Activated CD4-positive, alpha-beta T cell treated with anti-CD3 and anti-CD28 coated beads for 1 hour (primary cell): ENCODE measurements around the gene CSNK1G1.
A peak's percentile ranks its signal among the peaks of the same experiment; 100 is the strongest.
"Not testable (repeated sequence)": the region's sequence is repeated elsewhere in the genome, so short reads cannot be mapped to it uniquely, and the experiment has no call there.

Experiments used
- DNase-seq: peaks from one replicate; pipeline ENCODE4 v3.0.0-alpha.2; 2020

The CSNK1G1 gene

DNA sequence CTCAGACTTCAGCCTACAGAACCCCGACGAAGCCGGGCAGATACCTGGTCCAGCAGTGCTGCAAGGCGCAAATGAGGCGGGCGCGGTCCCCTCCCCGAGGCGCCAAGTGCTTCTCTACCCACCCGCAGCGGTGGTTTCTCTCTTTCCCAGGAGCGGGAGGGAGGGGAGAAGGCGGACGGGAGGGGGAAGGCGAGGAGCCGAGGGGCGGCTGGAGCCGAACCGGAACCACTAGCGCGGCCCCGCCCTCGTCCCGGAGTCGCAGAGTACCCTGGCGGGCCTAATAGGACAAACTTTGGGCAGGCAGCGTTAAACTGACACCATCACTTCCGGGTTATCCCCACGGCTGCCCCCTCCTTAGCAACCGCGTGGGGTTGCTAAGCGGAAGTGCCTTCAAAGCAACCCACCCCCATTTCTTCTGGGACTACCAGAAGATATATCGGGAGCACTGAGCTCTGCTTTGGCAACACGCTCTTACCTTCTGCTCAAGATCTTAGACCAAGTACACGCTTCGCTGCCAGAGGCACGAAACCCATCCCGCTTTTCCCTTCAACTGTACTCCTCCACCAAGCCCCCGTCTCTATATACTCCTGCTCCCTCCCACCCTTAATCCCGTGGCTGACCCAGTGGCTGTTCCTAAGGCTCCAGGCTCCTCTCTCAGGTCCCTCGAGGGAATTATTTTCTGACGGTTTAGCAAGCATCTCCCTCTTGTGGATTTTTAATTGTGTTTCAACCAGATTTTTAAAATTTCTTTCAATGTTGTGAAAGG lies at the start of gene CSNK1G1:
TSS of gene CSNK1G1 (minus strand) at position 230 of the 766 bp plus-strand sequence. CDS start 55,674 bp downstream, outside the sequence.
- DNase-seq = peak; percentile 89

DNA sequence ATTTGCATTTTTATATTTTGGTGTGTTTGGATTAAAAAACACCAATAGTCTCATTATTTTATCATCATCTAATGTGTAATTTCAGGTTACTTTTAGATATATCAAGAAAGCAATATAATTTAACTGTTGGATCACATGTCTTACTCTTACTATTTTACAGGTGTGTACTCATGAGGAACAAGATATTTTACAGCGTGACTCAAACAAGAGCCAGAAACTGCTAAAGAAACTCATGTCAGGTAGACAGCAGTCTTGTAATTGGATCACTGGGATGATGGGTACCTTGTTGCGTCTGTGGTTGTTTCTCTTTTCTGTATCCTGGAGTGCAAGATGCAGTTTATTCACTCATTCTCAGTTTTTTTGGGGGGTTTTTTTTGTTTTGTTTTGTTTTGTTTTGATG lies 44.6 kb upstream of the CSNK1G1 start:
- no peak for DNase-seq

DNA sequence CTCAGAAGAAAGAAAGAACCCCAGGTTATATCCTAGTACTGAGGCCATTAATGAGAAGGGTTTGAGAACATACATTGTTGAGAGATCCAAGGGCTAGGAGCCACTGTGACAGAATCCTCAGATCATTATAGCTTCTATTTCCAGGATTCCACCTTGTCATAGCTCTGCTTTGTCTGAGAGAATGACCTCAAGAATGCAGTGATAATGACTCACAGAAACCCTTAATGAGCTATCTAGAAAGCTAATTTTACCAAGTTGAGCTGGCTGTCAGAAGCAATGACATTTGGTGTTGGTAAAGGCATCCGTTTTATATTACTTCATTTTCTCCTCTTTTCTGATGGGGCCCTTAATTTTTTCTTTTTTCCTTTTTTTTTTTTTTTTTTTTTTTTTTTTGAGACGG lies 42.6 kb upstream of the CSNK1G1 start:
- no peak for DNase-seq

DNA sequence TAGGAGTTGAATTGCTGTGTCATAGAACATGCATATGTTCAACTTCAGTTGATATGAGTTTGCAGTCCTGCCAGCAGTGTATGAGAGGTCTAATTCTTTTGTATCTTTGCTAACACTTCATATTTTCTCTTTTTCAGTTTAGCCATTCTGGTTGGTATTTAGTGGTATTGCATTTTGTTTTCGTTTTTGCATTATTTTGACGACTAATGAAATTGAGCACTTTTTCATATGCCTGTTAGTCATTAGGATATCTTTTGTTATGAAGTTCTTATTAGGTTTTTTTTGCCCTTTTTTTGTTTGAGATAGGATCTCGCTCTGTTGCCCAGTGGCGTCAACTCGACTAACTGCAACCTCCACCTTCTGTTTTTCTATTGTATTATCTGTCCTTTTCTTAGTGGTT lies 40.8 kb upstream of the CSNK1G1 start:
- DNase-seq = no peak

DNA sequence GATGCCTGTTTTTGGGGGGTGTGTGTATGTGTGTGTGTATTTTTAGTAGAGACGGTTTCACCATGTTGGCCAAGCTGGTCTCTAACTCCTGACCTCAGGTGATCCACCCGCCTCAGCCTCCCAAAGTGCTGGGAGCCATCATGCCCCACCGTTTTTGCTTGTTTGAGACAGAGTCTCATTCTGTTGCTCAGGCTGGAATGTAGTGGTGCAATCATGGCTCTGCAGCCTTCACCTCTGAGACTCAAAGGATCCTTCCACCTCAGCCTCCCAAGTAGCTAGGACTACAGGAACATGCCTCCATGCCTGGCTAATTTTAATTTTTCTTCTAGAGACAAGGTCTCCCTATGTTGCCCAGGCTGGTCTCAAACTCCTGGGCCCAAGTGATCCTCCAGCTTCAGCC lies 36.5 kb upstream of the CSNK1G1 start:
- DNase-seq = not testable (repeated sequence)

DNA sequence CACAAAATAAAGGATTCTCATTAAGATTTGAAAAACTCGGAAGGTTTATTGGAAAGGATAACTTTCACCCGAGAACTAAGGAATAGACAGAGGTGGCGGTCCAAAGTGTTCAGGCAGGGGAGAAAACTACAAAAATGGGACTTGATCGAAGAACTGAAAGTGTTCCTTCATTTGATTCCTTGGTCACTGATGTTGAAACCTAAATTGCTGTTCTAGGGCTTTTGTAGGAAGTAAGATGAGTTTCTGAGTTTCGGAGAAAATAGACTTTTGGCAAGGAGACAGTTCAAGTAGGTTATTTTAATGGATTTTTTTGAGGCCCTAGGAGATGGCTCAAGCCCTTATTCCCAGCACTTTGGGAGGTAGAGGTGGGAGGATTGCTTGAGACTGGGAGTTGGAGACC lies 33.1 kb upstream of the CSNK1G1 start:
- no peak for DNase-seq

DNA sequence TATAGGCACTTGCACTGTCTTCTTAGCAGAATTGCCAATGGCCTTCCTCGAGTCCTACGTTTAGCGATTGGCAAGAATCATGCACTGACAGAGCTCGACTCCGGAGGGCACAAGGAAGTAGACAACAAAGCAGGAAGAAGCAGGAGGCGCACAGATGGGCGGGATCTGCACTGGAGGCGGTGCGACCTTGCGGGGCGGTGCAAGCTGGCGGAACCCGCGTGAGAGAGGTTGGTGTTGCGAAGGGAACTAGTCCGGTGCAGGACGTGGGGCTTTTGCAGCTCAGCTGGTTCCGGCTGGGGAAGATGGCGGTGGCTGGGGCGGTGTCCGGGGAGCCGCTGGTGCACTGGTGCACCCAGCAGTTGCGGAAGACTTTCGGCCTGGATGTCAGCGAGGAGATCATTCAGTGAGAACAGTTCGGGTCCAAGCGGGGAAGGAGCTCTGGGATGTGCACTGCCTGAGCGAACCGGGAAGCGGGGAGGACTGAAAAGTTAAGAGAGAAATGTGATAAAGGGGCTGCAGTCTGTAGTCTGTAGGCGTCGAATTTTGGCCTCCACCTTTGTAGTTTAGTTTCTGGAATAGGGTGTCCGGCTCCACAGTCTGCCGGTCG lies 31.7 kb upstream of the CSNK1G1 start, which contains the start of gene TRIP4:
TSS of gene TRIP4 (plus strand) at position 275 of the 607 bp plus-strand sequence. CDS start at position 303, 28 bp downstream.
- DNase-seq = peak; percentile 94

DNA sequence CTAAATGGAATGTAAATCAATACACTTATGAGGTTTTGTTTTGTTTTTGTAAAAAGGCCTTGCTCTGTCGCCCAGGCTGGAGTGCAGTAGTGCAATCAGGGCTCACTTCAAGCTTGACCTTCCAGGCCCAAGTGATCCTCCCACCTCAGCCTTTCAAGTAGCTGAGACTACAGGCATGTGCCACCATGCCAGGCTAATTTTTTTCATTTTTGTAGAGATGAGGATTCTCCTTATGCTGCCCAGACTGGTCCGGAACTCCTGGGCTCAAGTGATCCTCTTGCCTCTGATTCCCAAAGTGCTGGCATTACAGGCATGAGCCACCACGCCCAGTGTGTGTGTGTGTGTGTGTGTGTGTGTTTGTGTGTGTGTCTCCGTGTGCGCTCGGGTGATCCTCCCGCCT lies 30.3 kb upstream of the CSNK1G1 start:
- DNase-seq = no peak

DNA sequence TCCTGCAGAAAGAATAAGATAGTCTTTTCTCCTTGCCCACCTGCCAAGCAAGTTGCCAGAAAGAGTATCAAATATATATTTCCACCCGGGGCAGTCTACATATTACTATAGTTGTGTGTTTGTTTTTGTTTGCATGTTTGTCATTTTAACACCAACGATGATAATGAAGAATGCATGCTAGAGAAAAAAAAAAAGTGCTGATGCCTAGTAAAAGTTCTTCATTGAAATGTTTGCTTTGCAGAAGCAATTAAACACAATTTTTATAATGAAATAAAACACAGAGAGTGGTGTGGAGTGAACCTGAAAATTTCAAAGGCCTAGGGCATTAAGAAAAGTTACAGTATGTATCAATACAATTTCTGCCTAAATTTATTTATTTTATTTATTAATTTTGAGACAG lies 27.8 kb upstream of the CSNK1G1 start:
- no peak for DNase-seq

DNA sequence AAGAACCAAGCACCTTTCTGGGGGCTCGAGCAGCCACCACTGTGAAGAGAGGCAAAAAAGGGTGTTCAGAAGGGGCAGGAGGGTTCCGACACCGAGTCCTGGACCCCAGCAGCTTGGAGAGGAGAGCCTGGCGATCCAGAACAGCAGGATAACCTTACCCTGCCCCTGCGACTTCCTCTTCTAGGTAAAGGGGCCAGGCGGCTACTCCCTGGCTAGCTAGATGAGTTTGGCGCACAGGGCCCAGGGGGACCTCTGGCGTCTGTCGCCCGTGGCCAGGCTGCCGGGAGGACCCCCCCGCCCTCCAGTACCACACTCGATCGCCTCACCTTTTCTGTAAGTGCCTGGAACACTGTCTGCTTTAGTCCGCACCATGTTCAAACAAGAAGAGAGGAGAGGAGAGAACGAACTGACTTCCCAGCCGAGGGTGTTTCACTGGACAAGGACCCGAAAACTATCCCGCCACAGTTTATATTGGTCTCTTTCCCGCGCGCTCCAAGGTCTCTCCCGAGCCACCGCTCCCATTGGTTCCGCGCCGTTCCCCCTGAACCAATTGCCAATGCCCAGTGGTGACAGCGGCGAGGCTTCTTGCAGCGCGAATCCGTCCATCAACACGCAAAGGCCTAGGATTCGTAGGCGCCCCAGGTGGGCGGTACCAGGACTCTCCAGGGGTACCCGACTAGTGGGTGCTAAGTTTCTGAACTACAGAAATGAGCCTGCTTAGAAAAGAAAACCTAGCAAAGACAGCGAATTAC lies 25.2 kb upstream of the CSNK1G1 start, which contains the start of gene PCLAF:
TSS of gene PCLAF (minus strand) at position 442 of the 752 bp plus-strand sequence. CDS start at position 372, 70 bp downstream.
- peak; percentile 81 for DNase-seq

DNA sequence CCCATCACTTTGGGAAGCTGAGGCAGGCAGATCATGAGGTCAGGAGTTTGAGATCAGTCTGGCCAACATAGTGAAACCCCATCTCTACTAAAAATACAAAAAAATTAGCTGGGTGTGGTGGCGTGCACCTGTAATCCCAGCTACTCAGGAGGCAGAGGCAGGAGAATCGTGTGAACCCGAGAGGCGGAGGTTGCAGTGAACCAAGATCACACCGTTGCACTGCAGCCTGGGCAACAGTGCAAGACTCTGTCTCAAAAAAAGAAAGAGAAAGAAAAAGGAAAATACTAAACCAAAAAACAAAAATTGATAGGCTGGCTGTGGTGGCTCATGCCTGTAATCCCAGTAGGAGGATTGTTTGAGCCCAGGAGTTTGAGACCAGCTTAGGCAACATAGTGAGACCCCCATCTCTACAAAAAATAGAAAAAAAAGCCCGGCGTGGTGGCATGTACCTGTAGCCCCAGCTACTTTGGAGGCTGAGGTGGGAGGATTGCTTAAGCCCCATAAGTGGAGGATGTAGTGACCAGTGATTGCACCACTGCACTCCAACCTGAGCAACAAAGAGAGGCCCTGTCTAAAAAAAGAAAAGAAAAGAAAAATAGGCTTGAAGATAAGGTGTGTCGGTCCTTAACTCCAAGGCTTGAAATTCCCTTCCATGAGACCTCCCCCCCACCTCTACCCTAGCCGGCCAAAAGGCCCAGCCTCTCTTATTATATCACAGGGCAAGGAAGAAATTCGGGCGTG lies 24.3 kb upstream of the CSNK1G1 start:
- not testable (repeated sequence) for DNase-seq

DNA sequence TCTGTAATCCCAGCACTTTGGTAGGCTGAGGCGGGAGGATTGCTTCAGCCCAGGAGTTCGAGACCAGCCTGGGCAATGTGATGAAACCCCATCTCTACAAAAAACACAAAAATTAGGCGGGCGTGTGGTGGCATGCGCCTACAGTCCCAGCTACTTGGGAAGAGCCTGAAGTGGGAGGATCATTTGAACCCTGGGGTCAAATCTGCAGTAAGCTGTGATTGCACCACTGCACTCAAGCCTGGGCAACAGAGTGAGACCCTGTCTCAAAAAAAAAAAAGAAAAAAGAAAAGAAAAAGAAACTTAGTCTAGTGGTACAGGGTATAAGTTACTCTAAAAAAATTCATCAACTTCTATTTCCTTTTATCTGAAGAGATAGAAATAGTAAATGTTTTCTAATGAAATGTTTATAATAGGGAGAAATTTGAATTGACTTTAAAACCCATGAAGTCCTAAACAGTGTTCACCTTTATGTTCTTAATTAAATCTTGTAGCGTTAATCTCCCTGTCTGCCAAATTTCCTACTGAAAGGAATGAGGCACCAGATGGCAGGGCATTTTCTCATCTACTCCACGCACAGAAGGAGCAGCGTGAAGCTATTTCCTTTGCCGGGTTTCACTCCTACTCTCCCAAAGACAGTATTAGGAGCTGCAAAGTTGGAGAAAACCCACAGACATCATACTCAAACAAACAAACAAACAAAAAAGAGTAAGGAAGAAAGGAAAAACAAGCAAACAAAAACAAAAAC lies 23.4 kb upstream of the CSNK1G1 start:
- no peak for DNase-seq

DNA sequence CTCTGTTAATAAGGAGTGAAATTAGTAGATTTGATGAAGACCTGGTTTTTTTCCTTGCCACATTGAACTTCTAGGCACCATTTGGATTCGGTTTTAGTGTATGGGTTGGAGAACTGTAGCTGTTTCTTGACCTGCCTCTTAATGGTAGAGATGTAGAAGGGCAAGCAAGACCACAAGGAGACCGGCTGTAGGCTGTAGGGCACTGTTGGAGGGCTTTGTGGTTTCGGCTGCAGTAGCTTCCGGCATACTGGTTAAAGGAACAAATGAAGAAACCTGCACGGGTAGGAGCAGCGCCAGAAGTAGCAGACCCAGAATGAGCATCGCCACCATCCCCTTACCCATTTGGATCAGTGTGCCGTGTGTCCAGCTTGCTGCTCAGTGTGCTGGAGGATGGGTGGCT lies 17.4 kb upstream of the CSNK1G1 start:
- no peak for DNase-seq

DNA sequence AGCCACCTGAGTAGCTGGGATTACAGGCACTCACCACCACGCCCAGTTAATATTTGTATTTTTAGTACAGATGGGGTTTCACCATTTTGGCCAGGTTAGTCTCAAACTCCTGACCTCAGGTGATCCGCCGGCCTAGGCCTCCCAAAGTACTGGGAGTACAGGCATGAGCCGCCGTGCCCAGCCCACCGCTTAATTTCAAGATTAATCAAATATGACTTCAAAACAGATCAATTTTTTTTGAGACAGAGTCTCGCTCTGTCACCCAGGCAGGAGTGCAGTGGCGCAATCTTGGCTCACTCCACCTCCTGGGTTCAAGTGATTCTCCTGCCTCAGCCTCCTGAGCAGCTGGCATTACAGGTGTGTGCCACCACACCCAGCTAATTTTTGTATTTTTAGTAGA lies 15.4 kb upstream of the CSNK1G1 start:
- not testable (repeated sequence) for DNase-seq

DNA sequence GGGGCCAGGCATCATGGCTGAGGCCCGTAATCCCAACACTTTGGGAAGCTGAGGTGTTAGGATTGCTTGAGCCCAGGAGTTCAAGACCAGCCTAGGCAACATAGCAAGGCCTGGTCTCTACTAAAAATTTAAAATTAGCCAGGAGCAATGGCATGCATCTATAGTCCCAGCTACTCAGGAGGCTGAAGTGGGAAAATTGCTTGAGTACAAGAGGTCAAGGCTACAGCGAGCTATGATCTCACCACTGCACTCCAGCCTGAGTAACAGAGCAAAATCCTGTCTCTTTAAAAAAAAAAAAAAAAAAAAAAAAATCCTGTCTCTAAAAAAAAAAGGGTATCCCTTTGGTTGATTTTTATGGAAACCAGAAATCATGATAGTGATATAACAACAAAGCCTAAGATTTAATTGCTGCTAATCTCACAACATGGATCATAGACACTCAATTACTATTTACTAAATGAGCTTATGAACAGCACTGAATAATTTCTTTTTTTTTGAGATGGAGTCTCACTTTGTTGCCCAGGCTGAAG lies 13.2 kb upstream of the CSNK1G1 start:
- no peak for DNase-seq

DNA sequence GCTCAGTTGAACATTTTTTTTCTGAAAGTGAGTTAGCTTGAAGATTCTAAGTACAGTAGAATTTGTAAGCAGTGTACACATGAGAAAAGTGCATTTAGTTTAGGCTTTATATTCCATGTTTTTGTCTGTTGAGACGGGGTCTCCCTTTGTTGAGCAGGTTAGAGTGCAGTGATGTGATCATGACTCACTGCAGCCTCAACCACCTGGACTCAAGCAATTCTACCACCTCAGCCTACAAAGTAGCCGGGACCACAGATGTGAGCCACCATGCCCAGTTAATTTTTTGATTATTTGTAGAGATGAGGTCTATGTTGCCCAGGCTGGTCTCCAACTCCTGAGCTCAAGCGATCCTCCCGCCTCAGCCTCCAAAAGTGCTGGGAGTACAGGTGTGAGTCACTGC lies 5.3 kb upstream of the CSNK1G1 start:
- no peak for DNase-seq

DNA sequence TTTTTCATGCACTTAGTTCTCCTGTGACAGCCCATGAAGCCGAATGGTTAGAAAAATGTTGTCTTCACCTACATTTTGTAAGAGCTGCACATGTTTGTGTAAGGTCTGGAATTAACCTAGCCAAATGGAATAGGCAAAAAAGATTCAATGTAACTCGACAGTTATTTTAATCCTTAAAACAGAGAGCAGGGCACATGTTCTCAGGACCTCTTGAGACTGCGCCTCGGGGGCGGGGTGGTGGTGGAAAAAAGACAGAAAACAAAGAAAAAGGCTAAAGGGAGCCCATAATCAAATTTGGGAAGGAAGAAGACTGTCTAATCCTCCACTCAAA lies 702 bp upstream of the CSNK1G1 start:
- no peak for DNase-seq

DNA sequence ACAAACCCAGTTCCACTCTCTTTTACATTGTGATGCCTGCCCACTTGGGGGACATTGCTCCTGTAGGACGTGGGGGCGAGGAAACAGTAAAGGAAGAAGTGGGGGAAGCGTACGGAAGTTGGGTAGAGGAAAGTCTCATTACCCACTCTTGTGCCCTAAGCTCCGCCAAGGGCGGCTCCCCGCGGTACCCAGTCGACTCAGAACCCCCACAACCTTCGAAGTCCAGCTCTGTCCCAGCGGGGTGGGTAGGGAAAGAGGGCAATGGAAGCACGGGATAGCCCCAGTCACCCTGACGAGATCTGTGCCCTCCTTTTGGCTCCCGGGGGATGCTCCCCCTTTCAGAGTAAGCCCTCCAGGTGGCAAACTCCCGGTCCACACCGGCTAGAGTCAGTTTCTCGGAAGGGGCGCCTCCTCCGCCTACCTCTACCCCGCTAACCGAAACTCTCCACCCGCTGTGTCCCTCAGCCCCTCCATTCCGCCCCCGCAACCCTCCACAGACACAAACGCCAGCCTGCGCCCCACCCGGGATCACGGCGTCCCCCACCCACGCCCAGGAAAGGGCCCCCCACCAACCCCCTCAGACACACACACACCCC lies 527 bp downstream of the CSNK1G1 start:
- no peak for DNase-seq

DNA sequence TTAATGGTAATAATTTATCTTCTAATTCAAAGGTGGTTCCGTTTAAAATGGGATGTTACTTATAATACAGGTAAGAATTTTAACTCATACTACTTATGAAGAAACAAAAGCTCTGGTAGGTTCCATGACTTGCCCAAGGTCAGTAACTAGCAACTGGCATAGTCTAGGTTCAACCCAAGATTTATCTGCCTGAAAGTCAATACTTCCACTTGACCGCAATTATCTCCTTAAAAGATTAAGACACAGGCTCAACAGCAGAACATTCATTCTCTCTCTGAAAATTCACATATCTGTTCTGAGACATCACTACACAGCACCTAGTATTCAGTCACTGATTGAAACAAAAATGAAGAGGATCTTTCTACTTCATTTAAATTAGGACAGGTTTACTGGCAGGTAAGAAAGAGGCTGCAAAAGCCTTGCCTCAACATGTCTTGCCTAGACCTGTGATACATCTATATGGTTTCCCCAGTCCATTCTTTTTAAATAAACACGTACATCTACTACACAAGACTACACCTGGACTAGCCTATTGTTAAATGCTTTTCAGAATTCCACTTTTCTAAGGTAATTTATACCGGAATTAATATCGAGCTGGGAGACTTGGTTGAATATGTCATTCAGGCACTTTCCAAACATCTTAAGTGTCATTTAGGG lies 1.2 kb downstream of the CSNK1G1 start:
- no peak for DNase-seq

DNA sequence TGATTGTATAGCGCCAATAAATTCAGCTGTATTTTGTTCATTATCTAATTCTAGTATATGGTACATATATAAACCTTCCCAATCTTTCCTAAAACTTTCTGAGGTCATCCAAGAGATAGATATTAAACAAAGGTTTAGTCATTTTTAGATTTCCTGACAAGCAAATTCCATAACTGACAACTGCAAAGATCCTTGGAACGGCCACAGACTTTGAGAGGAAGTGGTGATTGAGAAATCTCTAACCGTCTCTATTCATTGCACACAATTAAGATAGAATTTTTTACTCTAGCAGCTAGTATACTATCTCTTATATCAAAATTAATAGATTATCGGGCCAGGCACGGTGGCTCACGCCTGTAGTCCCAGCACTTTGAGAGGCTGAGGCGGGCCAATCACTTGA lies 4.7 kb downstream of the CSNK1G1 start:
- DNase-seq = no peak

DNA sequence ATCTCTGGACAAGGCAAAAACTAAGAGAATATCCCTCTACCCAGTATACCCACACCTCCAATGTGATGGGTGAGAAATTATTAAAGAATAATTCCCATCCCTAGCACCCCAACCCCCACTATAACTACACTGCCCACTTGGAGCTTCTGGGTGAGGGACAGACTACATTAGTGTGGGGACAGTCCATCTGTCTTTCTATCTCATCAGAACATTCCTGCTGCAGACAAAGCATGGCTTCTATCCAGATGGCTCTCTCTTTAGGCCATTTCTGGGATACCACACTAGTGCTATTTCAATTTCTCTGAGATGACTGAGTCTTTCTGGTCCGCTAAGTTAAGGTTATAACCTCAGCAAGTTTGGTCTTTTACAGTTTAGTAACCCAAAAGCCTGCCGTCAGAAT lies 6.6 kb downstream of the CSNK1G1 start:
- no peak for DNase-seq
